HG02943 (cell line): ENCODE measurements around the gene HABP4.
A peak's percentile ranks its signal among the peaks of the same experiment; 100 is the strongest.

Experiments
- ATAC-seq: cut with Tn5 transposase; IDR thresholded peaks from one replicate; pipeline ENCODE4 v1.9.1; 2021; ENCODE audit warnings: mild to moderate bottlenecking, low read depth, moderate library complexity; ENCODE audit not compliant: unreplicated experiment

Gene HABP4

DNA sequence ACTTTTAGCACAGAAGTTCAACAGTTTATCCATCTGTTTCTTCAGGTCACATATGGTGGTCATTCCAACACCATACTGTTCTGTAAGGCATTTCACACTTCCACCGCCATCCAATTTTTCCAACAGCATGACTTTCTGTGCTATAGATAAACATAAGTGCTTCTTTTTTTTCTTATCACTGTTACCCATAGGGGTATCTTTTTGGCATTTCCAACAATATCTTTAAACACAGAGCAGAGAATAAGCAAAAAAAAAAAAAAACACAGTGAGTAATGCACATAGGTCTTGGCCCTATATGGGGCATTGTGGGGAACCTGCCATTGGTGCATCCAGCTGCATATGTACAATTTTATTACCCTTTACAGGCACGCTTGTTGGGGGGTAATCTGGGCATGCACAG, 19.6 kb upstream of the HABP4 start:
- no peak for ATAC-seq

DNA sequence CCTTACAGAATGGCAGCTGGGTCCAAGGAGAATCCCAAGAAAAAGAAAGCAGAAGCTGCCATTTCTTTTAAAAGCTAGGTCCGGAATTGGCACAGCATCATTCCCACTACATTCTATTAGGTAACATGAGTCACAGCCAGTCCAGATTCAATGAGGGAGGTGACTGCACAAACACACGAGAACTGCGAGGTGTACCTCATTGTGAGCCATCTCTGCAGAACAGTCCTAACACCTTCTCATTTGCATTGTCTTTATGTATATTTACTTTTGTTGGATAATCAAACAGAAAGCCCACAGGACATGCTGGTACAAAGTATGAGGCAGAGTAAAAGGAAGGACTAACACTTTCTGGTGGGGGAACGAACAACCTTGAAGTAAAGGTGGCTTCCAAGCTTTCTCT, 14.6 kb upstream of the HABP4 start:
- ATAC-seq: no peak

DNA sequence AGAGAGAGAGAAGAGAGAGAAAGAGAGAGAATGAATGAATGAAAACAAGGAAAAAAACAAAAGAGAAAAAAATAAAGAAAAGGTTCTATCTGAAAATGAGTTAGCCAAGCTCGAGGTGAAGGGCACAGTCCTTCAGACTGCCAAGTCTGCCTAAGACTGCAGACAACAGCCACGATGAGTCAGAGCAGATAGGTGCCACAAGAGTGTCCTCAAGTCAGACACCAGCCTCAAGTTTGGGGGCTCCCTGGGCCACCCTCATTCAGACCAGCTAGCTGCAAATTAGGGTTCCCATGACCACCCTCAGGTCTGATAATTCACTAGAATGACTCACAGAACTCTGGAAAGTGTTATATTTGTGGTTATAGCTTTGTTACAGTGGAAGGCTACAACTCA, 13.9 kb upstream of the HABP4 start:
- ATAC-seq: no peak

DNA sequence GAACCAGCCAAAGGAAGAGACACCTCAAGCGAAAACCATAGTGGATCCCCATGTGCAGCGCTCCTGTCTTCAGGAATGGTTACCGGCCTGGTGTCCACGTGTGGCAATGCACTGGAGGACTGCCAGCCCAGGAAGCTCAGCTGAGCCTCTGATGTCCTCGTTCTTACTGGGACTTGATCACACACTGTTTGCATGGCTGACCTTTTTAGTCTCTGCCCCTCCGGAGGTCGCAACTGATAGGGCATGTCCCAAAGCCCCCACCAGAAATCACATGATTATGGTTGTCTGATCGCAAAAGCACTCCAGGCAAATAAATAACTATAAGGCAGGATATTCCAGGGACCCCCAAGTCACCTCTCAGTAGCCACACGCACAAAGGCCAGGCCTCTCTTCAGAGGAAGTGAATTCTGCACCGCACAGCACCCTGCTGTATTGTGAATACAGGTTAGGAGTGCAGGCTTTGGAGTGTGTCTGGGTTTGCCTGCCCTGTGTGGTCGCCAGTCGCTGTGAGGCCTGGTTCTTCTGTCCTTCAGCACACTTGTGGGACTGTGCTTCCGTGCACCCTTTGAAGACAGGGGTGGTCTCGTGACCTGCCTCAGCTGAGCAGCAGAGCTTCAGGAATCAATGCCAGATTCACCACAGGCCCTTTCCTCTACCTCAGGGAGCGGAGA, 13.4 kb upstream of the HABP4 start:
- no peak for ATAC-seq

DNA sequence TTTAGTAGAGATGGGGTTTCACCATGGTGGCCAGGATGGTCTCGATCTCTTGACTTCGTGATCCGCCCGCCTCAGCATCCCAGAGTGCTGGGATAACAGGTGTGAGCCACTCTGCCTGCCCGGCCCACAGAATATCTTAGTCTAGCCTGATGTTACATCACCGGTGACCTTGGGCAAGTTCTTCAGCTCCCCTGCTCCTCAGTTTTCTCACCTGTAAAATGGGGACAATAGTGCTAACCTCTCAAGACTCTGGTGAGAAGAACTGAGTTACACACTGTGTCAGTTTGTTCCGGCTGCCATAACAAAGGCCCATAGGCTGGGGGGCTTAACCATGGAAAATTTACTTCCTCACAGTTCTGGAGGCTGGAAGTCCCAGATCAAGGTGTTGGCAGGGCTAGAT, 12.5 kb upstream of the HABP4 start:
- no peak for ATAC-seq

DNA sequence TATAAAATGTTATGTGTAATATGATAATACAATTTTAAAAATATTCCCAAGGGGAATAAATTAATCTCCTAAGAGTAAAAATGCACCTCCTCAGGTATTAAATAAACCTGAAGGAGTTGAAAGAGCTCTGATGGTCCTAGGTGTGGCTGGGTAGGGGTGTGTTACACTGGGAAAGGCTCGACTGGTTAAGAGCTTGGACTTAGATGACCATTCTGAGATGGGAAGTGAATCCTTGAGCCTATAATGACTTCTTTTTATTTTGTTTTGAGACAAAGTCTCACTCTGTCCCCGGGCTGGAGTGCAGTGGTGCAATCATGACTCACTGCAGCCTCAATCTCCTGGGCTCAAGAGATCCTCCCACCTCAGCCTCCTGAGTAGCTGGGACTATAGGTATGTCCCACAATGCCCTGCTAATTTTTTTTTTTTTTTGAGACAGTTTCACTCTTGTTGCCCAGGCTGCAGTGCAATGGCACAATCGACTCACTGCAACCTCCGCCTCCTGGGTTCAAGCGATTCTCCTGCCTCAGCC, 9.2 kb upstream of the HABP4 start:
- no peak for ATAC-seq

DNA sequence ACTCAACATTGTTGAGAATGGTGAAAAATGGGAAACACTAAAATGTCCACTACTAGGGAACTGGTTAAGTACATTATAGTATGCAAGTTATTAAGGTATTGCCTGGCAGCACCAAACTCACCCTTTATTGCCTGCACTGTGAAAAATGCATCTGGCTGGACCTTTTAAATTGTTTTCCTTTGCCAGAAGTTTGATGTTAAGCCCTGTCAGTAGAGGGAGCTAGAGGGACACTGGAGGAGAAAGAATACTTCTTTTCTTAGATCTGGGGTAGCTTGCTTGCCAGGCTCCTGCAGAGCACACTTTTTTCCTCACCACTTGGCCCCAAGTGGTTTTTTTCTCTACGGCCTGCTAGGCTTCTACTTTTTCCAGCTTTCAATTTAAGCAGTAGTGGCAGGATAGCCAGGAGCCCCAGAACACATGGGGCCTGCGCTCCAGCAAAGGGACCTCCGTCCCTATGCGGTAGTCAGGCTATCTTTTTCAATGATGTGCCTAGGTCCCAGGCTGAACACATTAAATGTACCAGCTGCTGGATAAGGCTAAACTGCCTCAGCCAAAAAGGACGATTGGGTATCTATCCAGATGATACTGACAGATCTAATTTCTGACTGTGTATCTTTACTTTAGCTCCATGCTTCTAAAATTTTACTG, 8.0 kb upstream of the HABP4 start:
- ATAC-seq: no peak

DNA sequence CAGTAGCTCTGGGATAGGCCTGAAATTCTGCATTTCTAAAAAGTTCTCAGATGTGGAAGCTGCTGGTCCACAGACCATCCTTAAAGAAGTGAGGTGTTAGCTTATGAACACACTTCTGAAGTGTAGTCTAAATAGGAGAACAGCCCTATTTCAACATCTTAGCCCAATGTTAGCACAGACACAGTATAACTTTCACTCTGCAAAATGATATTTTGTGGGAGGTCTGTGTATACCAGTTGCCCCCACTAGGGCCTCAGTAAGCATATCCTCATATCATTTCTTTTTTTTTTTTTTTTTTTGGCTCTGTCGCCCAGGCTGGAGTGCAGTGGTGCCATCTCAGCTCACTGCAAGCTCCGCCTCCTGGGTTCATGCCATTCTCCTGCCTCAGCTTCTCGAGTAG, 7.5 kb upstream of the HABP4 start:
- ATAC-seq: no peak

DNA sequence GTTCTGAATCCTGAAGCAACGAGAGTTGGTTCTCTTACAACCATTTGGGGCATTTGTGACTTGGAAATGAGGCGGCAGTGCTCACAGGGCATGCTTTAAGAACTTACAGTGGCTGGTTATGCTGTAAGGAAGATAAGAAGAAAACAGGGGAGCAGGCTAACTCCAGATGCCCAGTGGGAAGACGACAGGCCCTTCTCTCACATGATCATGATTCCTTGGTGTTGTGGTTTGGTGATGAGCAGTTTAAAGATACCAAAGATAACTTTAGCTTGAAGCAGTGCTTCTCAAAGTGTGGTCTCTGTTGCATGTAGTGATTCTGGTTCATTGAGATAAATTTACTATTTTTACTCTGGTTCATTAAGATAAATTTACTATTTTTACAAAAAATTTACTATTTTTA, 2.6 kb upstream of the HABP4 start:
- no peak for ATAC-seq

DNA sequence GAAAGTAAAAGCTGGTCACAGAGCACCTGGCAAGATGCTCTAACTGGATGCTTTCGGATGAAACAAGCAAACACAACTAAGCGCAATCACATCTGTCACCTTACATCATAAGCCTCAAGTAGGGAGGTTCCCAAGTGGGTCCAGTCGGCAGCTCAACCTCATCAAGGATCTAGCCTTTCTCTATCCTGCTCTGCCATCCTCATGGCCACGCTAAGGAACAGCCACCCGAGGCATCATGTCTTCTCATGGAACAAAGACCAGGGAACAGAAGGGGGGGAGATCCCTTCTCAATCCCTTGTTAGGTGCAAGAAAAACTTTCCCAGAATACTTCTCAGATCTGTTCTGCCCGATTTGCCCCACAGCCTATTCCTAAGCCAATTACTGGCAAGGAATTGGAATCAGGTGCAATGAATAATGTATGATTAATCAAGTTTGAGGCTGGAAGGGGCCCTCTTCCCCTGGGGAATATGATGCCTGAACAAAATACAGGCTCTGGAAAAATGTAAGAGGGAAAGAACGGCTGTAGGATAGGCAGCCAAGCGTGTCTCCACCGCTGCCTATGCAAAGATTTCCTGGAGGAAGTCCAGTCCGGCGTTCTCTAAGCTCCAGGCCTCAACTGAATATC, 1.3 kb upstream of the HABP4 start:
- no peak for ATAC-seq

DNA sequence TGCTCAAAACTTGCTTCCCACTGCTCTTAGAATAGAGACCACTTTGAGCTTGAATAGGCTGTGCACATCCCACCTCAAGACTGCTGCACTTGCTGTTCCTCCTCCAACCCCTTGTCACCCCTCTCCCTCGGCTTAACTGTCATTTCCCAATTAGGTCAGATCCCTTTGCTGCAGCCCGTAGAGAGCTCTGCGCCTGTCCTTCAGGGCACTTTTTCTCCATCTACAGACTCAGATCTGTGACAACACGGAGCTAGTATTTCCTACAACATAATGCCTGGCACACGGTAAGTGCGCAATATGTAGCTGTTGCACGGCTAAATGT, 485 bp upstream of the HABP4 start:
- peak; percentile 32 for ATAC-seq

DNA sequence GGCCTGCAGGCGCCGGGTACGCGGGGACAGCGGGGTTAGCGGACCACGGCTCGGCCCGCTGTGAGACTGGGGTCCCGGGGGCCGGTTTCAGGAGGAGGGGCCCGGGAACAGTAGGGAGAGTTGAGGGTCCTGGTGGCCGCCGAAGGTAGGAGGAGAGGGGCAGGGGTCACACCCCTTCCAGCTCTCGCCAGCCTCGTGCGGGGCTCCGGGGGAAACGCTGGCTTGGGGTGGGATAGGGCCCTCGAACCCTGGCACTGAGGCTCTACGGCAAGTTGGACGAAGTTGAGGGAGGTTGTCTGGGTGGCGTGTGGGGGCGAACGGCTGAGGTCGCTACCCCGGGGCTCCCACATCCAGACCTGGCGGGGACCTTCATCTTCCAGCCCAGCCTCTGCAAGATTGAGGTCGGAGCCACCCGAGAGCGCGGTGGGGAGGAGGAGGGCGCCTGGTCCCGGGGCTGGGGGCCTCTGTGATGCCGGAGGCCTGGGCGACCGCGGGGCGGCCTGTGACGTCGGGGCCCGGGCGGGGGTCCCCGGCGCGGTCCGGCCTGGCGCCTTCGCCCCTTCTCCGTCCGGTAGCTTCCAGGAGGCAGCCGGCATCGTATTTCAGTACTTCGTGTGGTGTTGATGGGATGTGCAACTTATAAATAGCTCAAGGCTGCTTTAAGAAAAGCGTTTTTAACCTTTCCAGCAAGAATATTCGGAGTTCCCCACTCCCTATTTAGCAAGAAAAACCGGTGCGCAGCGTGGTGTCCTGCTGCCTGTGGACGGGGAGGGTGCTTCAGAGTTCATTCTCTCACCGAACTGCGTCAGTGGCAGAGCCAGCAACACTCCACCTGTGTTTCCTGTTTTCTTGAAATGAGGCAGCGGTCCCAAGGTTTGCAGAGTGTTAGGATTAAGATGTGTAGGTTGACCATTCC, 902 bp downstream of the HABP4 start:
- ATAC-seq: no peak

DNA sequence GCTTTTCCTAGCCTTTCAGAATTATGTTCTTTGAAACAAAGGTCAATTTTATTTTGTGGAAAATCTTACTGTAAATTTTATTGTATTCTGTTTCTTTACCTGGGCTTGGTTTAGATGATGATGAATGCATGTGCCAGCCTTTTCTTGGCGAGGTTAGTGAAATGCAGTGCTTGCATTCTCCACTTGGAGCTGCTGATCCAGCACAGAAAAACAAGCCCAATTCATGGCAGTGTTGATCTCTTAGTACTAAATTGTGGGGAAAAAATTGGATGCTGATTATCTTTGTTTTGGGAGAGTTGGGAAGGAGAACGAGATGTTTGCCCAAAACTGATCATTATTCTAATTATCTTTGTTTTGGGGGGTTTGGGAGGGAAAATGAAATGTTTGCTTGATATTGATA, 3.7 kb downstream of the HABP4 start:
- ATAC-seq: no peak

DNA sequence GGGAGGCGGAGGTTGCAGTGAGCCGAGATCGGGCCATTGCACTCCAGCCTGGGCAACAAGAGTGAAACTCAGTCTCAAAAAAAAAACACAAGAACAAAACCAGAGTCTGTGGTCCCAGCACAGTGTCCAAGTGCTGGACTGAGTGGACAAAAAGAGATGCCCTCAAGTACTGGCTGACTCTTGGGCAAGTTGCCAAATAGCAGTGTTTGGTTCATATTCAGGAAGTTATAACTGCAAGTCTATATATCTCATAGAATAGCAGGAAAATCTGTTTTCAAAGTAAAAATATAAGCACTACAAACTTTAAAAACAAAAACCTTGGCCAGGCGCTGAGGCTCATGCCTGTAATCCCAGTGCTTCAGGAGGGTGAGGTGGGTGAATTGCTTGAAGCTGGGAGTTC, 7.3 kb downstream of the HABP4 start:
- no peak for ATAC-seq

DNA sequence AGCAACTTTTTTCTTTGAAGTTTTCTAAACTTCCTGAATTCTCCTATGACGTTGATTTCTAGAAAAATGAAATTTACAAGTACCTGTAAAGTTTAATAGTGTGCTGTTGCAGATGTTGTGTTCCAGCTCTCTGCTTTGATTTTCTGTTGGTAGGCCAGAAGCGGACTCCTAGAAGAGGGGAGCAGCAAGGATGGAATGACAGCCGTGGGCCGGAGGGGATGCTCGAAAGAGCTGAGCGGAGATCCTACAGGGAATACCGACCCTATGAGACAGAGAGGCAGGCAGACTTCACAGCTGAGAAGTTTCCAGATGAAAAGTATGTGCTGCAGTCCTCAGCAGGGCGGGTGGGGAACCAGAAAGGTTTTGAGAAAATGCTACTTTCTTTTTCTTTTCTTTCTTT, 8.3 kb downstream of the HABP4 start:
- no peak for ATAC-seq

DNA sequence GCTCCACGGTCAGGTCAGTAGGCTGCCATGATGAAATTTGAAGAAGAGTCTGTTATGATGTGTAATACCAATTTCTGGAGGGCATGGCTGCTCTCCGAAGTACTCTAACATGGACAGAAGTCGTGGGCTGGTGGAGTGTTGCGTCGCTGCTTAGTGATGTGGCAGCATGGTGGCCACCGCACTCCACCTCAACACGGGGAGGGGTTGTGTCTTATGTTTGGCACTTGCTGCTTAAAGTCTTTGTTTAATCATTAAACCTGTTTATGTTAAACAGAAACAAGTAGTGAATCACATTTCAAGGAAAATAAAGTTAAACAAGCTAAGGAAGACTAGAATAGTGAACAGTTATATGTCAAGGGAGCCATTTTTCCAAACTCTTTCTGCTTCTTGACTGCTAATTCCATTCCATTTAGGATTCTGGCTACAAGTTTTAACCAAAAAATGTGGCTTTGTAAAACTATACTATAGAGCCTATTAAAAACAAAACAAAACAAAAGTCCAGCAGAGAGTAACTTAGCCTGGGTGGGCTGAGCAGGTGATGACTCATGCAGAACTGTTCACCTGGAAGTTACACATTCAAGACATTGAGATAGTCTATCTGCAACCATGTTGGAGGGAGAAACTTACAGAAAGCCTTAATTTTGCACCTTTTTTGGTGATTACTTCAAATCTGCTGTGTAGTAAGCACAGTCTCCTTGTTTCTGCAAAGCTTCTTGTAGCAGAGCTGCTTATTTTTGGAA, 9.5 kb downstream of the HABP4 start:
- ATAC-seq: no peak

DNA sequence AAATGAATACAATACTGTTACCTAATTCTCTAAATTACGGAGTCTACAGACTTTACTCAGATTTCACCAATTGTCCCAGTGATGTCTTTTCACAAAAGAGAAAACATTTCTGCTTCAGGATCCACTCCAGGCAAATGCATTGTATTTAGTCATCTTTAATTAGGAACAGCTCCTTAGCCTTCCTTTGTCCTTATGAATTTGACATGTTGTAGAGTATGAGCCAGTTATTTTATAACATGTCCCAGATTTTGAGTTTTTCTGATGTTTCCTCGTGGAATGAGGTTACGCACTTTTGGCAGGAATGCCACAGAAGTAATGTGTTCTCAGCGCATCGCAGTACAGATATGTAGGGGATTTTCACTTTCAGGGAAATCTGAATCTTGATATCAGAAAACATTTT, 10.5 kb downstream of the HABP4 start:
- ATAC-seq: no peak

DNA sequence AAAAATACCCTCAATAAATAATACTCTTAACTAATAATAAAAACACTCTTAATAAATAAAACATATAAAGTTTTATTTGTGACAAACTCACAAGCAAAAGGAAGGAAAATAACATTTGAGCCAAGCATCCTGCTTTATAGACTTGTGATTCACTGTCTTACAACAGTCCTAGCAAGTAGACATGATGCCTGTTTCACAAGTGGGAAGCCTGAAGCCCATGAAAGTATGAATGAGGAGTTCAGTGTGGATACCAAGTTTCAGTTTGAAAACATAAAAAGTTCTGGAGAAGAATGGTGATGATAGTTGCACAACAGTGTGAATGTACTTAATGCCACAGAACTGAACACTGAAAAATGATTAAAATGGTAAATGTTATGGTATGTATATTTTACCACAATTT, 10.9 kb downstream of the HABP4 start:
- no peak for ATAC-seq

DNA sequence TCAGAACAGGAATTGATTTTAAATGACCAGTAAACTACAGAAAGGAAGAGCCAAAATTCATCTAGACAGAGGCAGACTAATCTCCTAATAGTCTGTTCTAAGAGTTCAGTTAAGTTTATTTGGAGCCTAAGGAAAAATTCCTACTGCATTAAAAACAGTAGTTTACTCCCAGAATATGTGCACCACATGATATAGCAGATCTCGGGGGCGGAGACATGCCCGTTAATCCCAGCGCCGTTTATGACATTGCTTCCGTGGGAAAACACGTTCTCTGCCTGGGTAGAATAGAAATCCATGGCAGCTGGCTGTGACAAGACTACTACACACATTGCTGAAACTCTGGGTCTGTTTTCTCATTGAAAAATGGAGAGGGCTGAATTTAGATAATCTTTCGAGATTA, 11.4 kb downstream of the HABP4 start:
- ATAC-seq: no peak

DNA sequence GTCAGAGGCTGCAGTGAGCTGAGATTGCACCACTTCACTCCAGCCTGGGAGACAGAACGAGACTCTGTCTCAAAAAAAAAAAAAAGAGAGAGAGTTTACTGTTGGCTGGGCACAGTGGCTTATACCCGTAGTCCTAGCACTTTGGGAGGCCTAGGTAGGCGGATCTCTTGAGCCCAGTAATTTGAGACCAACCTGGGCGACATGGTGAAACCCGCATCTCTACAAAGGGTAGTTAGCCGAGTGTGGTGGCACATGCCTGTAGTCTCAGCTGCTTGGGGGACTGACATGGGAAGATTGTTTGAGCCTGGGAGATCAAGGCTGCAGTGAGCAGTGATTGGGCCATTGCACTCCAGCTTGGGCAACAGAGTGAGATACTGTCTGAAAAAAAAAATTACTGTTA, 12.6 kb downstream of the HABP4 start:
- ATAC-seq: no peak
